Liver (tissue), 3 donors: Measurements from ENCODE around the gene SOWAHC.

Experiments used
- CTCF ChIP-seq: fragments of 150-350 bp; IDR thresholded peaks from 2 replicates; pipeline ENCODE4 v1.5.1; 2017; ENCODE audit warnings: improper control_type of control experiment, low read depth, low read length; ENCODE audit not compliant: missing input control
- GABPA ChIP-seq, 2 donors: IDR thresholded peaks in 1 of 2; conservative IDR thresholded peaks in 1 of 2; 2 replicates each; pipeline ENCODE4 v1.6.1; 2016; ENCODE audit warnings: antibody characterized with exemption in 2 of 2, mild to moderate bottlenecking in 1 of 2, moderate library complexity in 1 of 2
- HNF4G ChIP-seq: IDR thresholded peaks from 2 replicates; pipeline ENCODE4 v1.6.1; 2016; ENCODE audit warnings: antibody characterized with exemption
- JUND ChIP-seq, 2 donors: IDR thresholded peaks; 2 replicates each; pipeline ENCODE4 v1.6.1; 2016; ENCODE audit warnings: antibody characterized with exemption in 2 of 2
- MAX ChIP-seq: IDR thresholded peaks from 2 replicates; pipeline ENCODE4 v1.6.1; 2016; ENCODE audit warnings: antibody characterized with exemption
- RAD21 ChIP-seq, 2 donors: IDR thresholded peaks; 2 replicates each; pipeline ENCODE4 v1.6.1; 2016; ENCODE audit warnings: antibody characterized with exemption in 2 of 2, mild to moderate bottlenecking in 2 of 2
- REST ChIP-seq: IDR thresholded peaks from 2 replicates; pipeline ENCODE4 v1.6.1; 2016; ENCODE audit warnings: antibody characterized with exemption, mild to moderate bottlenecking
- SP1 ChIP-seq: IDR thresholded peaks from 2 replicates; pipeline ENCODE4 v1.6.1; 2018; ENCODE audit warnings: antibody characterized with exemption, mild to moderate bottlenecking
- TAF1 ChIP-seq: conservative IDR thresholded peaks from 2 replicates; pipeline ENCODE4 v1.6.1; 2016; ENCODE audit warnings: antibody characterized with exemption, mild to moderate bottlenecking
- TF ChIP-seq, protein P1 (sequence below): IDR thresholded peaks from 2 replicates; pipeline ENCODE4 v1.6.1; 2016; ENCODE audit warnings: antibody characterized with exemption
- donor health status: healthy.
- donor health status: healthy.

- TF ChIP-seq MAX, result no peak
- TF ChIP-seq CTCF, result peak; percentile 30
- no peak for TF ChIP-seq REST
- no peak for TF ChIP-seq TAF1
- TF ChIP-seq, protein P1, sequence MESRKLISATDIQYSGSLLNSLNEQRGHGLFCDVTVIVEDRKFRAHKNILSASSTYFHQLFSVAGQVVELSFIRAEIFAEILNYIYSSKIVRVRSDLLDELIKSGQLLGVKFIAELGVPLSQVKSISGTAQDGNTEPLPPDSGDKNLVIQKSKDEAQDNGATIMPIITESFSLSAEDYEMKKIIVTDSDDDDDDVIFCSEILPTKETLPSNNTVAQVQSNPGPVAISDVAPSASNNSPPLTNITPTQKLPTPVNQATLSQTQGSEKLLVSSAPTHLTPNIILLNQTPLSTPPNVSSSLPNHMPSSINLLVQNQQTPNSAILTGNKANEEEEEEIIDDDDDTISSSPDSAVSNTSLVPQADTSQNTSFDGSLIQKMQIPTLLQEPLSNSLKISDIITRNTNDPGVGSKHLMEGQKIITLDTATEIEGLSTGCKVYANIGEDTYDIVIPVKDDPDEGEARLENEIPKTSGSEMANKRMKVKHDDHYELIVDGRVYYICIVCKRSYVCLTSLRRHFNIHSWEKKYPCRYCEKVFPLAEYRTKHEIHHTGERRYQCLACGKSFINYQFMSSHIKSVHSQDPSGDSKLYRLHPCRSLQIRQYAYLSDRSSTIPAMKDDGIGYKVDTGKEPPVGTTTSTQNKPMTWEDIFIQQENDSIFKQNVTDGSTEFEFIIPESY, result no peak
- TF ChIP-seq RAD21 (IDR thresholded peaks at IDR 0.05), result peak; percentile 70
- TF ChIP-seq JUND (IDR thresholded peaks at IDR 0.05), result no peak
- no peak for TF ChIP-seq GABPA (IDR thresholded peaks at IDR 0.05 in 1 of 2, conservative IDR thresholded peaks at IDR 0.05 in 1 of 2)
- no peak for TF ChIP-seq SP1
- TF ChIP-seq HNF4G, result no peak
Measured at GRCh38 chr2:109611467-109612095, 2.6 kb upstream of the SOWAHC start.
